ENCODE measurements around the gene GAK. TPM values are rescaled to one million over a fixed set of nuclear protein-coding genes. Genes with fewer than 3 reads are reported as not detected.
A peak's percentile ranks its signal among the peaks of the same experiment; 100 is the strongest.

GAK gene
- total RNA-seq, 1 donor from 2014 or later = 123 TPM

GRCh38 chr4:893276-893994 is 38.7 kb downstream of the GAK start:
- no peak for TF ChIP-seq CTCF (IDR thresholded peaks at IDR 0.05; ENCODE audit: partially characterized antibody, unreplicated experiment)
- no peak overlapping the region for H3K4me3 Mint-ChIP-seq (ENCODE audit: unreplicated experiment)
- no peaks in the 10 kb centered on the region for H3K27me3 Mint-ChIP-seq (ENCODE audit: unreplicated experiment)
- no peak overlapping the region for H3K27ac Mint-ChIP-seq (ENCODE audit: unreplicated experiment)
- H3K4me1 Mint-ChIP-seq (ENCODE audit: low read depth, unreplicated experiment) = peaks cover 4% of the 10 kb centered on the region
- H3K36me3 Mint-ChIP-seq (ENCODE audit: unreplicated experiment) = no peaks in the 10 kb centered on the region
- H3K9me3 Mint-ChIP-seq (ENCODE audit: unreplicated experiment) = peaks cover 1% of the 10 kb centered on the region
- DNase-seq = no peak

- Mint-ChIP-seq H3K36me3 (ENCODE audit: unreplicated experiment) (peaks cover 2% of the 10 kb centered on the region), H3K9me3 (ENCODE audit: unreplicated experiment) (peaks cover 4% of the 10 kb centered on the region), H3K4me3 (ENCODE audit: unreplicated experiment) (no peak overlapping the region), H3K27me3 (ENCODE audit: unreplicated experiment) (peaks cover under 1% of the 10 kb centered on the region), H3K27ac (ENCODE audit: unreplicated experiment) (no peak overlapping the region), H3K4me1 (ENCODE audit: low read depth, unreplicated experiment) (peaks cover 4% of the 10 kb centered on the region)
- DNase-seq = no peak
- no peak for TF ChIP-seq CTCF (IDR thresholded peaks at IDR 0.05; ENCODE audit: partially characterized antibody, unreplicated experiment)
Measured at GRCh38 chr4:892780-893179, 39.3 kb downstream of the GAK start.

GRCh38 chr4:891747-892146 is 40.4 kb downstream of the GAK start:
- Mint-ChIP-seq H3K4me1 (ENCODE audit: low read depth, unreplicated experiment) (peaks cover 6% of the 10 kb centered on the region), H3K27ac (ENCODE audit: unreplicated experiment) (peak overlapping the region; percentile 55), H3K4me3 (ENCODE audit: unreplicated experiment) (no peak overlapping the region)

GRCh38 chr4:890036-890695 is 42.0 kb downstream of the GAK start:
- H3K9me3 Mint-ChIP-seq (ENCODE audit: unreplicated experiment) = peaks cover 17% of the 10 kb centered on the region
- H3K4me3 Mint-ChIP-seq (ENCODE audit: unreplicated experiment) = no peak overlapping the region
- H3K27me3 Mint-ChIP-seq (ENCODE audit: unreplicated experiment) = peaks cover 10% of the 10 kb centered on the region
- no peak for TF ChIP-seq CTCF (IDR thresholded peaks at IDR 0.05; ENCODE audit: partially characterized antibody, unreplicated experiment)
- H3K4me1 Mint-ChIP-seq (ENCODE audit: low read depth, unreplicated experiment) = peaks cover 13% of the 10 kb centered on the region
- peaks cover 6% of the 10 kb centered on the region for H3K36me3 Mint-ChIP-seq (ENCODE audit: unreplicated experiment)
- H3K27ac Mint-ChIP-seq (ENCODE audit: unreplicated experiment) = no peak overlapping the region
- DNase-seq = no peak

More at GRCh38 chr4:891747-892146, 40.4 kb downstream of the GAK start:
- Mint-ChIP-seq H3K9me3 (ENCODE audit: unreplicated experiment) (peaks cover 8% of the 10 kb centered on the region), H3K27me3 (ENCODE audit: unreplicated experiment) (peaks cover 7% of the 10 kb centered on the region), H3K36me3 (ENCODE audit: unreplicated experiment) (peaks cover 6% of the 10 kb centered on the region)
- DNase-seq = peak; percentile 76
- TF ChIP-seq CTCF (IDR thresholded peaks at IDR 0.05; ENCODE audit: partially characterized antibody, unreplicated experiment) = peak; percentile 38

- peaks cover 17% of the 10 kb centered on the region for H3K9me3 Mint-ChIP-seq (ENCODE audit: unreplicated experiment)
- no peak for TF ChIP-seq CTCF (IDR thresholded peaks at IDR 0.05; ENCODE audit: partially characterized antibody, unreplicated experiment)
Measured at GRCh38 chr4:889516-889915, 42.6 kb downstream of the GAK start.

More at GRCh38 chr4:889516-889915, 42.6 kb downstream of the GAK start:
- H3K4me3 Mint-ChIP-seq (ENCODE audit: unreplicated experiment) = no peak overlapping the region
- H3K36me3 Mint-ChIP-seq (ENCODE audit: unreplicated experiment) = peaks cover 6% of the 10 kb centered on the region
- peaks cover 10% of the 10 kb centered on the region for H3K27me3 Mint-ChIP-seq (ENCODE audit: unreplicated experiment)
- H3K4me1 Mint-ChIP-seq (ENCODE audit: low read depth, unreplicated experiment) = peaks cover 19% of the 10 kb centered on the region
- DNase-seq = no peak
- H3K27ac Mint-ChIP-seq (ENCODE audit: unreplicated experiment) = no peak overlapping the region

Measured in glutamatergic neuron (in vitro differentiated cells).